Activated CD8-positive, alpha-beta memory T cell treated with anti-CD3 and anti-CD28 coated beads for 4 hours (primary cell): Measurements from ENCODE around the gene TNFRSF1B.
A peak's percentile ranks its signal among the peaks of the same experiment; 100 is the strongest.

Experiments
- DNase-seq, 2 donors: peaks; one replicate each; pipeline ENCODE4 v3.0.0-alpha.2; 2020; ENCODE audit warnings: low read depth in 2 of 2

TNFRSF1B gene

GRCh38 chr1:12191242-12192032 lies 24.6 kb downstream of the TNFRSF1B start:
- DNase-seq: no peak

- no peak for DNase-seq
These were observed 27.9 kb downstream of the TNFRSF1B start for GRCh38 chr1:12194666-12195216.

GRCh38 chr1:12195416-12195815 lies 28.6 kb downstream of the TNFRSF1B start:
- no peak for DNase-seq

DNA sequence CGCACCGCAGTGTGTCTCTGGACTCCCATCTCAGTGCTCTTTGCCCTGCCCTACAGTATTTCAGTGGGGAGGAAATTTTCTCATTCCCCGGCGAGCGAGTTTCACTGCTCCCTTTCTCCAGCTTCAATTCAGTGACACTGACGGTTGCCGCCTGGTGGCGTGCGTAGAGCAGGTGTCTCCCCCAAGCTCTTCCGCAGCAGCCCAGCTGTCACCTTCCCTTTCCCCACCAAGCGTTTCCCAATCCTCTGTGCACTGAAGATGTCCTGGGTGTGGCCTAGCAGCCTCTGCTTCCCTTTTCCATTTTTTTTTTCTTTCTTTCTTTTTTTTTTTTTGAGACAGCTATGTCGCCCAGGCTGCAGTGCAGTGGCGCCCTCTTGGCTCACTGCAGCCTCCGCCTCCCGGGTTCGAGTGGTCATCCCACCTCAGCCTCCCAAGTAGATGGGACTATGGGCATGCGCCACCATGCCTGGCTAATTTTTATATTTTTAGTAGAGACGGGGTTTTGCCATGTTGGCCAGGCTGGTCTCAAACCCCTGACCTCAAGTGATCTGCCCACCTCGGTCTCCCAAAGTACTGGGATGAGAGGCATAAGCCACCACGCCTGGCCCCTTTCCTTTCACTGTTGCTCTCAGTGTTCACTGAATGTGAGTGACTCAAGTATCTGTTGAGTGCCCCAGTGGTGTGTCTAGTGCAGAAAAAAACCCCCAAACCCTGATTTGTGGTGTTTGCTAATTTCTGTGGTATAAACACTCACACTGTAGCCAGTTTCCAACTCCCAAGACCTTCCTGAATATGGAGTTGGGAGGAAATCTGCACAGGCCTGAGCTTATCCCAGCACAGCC lies 30.1 kb downstream of the TNFRSF1B start:
- DNase-seq: no peak

GRCh38 chr1:12197483-12197880 lies 30.7 kb downstream of the TNFRSF1B start:
- no peak for DNase-seq

DNA sequence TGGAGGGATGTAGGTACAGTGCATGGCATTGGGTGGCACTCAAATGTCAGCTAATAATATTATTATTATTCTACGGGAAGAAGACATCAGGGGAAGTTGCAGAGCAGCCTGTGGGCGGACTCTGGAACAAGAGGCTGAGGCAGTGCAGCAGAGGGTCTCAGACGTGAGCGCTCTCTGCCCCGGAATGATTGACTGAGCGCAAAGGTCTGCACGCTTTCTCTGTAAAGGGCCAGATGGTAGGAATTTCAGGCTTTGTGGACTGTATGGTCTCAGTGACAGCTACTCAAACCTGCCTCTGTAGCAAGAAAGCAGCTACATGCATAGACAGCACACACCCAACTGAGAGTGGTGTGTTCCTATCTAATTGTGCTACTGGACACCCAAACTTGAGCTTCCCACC lies 33.4 kb downstream of the TNFRSF1B start:
- DNase-seq: no peak

DNA sequence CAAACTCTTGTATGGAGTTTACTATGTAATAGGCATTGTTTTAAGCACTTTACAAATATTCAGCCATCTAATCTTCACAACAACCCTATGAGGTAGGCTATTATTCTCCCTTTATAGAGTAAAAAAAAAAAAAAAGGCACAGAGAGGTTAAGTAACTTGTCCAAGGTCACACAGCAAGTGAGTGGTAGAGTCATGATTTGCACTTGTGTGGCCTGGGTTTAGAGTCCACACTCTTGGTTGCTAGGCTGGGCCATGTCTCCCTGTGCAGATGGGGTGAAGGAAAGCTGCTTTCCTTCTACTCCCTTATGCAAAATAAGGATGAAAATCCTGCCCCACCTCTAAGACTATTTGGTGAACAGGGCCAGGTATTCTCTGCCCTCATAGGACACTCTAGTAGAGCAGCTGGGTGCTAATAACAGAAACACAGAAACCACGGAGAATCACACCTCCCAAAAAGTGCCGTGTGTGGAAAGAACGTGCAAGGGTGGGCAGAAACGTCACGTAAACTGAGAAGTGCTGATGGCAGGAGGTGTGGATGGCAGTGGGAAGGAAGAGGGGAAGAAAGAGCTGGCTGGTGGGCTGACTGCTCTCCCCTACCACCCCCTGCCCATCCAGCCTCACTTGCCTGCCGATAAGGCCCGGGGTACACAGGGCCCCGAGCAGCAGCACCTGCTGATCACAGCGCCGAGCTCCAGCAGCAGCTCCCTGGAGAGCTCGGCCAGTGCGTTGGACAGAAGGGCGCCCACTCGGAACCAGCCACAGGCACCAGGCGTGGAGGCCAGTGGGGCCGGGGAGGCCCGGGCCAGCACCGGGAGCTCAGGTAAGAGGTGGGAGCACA lies 34.8 kb downstream of the TNFRSF1B start:
- no peak for DNase-seq

GRCh38 chr1:12202190-12202497 lies 35.4 kb downstream of the TNFRSF1B start:
- DNase-seq: no peak

- no peak for DNase-seq
These were observed 35.8 kb downstream of the TNFRSF1B start for GRCh38 chr1:12202577-12202976.

DNA sequence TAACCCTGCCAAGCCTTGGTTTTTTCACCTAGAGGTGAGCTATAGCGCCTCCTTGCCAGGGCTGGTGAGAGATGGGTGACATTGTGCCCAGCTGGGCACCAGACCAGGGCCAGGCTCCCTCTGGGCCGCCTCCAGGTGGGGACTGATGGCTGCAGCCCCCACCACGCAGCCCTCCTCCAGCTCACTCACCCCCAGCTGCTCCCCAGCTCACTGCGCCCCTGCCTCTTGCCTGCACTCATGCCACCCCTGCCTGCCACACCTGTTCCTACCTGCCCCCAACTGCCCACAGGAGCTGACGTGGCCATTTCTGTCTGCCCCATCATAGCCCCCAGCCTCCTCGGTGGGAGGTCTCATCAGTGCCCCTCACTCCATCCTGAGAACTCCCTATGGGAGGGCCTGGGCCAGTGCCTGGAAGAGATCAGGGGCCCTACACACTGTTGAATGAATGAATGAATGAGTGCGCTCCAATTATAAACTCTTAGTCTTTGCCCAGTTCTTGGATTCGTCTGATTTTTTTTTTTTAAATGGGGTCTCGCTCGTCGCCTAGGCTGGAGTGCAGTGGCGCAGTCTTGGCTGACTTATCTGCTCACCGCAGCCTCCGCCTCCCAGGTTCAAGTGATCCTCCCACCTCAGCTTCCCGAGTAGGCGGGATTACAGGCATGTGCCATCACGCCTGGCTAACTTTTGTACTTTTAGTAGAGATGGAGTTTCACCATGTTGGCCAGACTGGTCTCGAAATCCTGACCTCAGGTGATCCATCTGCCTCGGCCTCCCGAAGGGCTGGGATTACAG lies 36.6 kb downstream of the TNFRSF1B start:
- no peak for DNase-seq

- peak; percentile 56 to 57 for DNase-seq
These were observed 37.3 kb downstream of the TNFRSF1B start for GRCh38 chr1:12204140-12204539.

GRCh38 chr1:12204754-12205658 lies 38.2 kb downstream of the TNFRSF1B start:
- no peak for DNase-seq

DNA sequence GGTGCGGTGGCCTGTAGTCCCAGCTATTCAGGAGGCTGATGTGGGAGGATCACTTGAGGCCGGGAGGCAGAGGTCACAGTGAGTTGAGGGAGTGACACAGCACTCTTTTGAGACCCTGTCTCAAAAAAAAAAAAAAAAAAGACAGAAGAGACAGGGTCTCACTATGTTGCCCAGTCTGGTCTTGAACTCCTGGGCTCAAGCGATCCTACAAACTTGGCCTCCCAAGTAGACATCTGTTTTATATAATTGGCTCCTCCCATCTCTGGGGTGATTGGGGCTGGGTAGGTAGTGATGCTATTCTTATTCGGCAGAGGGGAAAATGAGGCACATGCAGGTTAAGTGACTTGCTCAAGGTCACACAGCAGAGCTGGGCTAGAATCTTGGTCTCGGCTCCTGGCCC lies 39.4 kb downstream of the TNFRSF1B start:
- DNase-seq: no peak

- no peak for DNase-seq
These were observed 40.1 kb downstream of the TNFRSF1B start for GRCh38 chr1:12206792-12207424.

GRCh38 chr1:12208271-12208670 lies 41.5 kb downstream of the TNFRSF1B start:
- DNase-seq: no peak

- peak; percentile 66 to 74 for DNase-seq
These were observed 42.1 kb downstream of the TNFRSF1B start for GRCh38 chr1:12208764-12209494.

DNA sequence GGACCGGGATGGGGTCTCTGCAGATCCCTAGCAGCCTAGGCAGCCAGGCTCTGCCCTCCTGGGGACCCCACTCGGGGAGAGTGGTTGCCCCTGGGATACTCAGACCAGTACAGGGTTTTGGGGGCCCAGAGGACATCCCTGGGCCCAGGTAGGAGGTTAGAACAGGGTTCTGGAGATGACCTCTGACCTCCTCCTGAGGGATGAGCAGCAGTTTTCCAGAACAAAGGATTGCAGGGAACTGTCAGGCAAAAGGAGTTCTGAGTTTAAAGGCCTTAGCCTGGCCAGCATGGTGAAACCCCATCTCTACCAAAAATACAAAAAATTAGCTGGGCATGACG lies 42.7 kb downstream of the TNFRSF1B start:
- DNase-seq: no peak

- DNase-seq: no peak
These were observed 48.5 kb downstream of the TNFRSF1B start for GRCh38 chr1:12215118-12215961.
